ENCODE data around the gene SLC34A1.
"Not testable (repeated sequence)": the region's sequence is repeated elsewhere in the genome, so short reads cannot be mapped to it uniquely, and the experiment has no call there.

The SLC34A1 gene

DNA sequence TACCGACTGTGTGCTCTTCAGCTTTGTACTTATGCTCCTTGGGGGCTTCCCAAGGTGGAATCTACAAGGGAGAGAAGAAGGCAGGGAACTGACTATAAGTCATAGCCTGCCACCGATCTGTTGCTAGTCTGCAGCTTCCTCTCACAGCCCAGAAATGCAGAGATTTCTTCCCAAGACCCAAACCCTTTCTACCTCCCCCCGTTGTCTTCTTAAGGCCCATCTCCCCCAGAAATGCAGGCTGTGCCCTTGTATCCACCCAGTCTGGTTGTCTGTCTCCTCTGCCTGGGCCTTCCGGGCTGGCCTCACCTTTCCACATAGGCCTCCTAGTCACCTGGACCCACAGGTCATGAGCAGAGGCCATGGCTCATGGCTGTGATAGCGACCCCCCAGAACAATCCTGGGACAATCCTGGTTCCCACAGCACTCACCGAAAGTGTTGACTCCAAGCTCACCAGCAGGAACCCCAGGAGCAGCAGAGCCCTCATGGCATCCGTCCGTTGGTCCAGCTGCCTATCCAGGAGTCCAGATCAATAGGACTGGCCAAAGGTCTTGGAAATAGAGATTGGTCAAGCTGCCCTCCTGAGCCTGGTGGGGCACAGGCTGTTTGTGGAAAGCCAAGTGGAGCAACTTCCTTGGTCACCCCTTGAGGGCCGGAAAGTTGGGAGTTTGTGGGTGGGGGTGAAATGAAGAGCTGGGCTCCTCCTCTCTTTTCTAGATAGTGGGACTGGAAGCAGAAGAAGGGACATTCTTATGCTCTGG, 25.0 kb downstream of the SLC34A1 start, which contains the start of gene F12:
Gene F12 (minus strand): TSS at position 522 of the 759 bp plus-strand sequence. CDS start 37 bp downstream, at position 485.
- FAIRE-seq (no peak), DNase-seq (ENCODE audit: insufficient read length) (no peak)
- TF ChIP-seq TAF1 (IDR thresholded peaks at IDR 0.05; ENCODE audit: borderline replicate concordance, low read depth, low read length) = no peak

DNA sequence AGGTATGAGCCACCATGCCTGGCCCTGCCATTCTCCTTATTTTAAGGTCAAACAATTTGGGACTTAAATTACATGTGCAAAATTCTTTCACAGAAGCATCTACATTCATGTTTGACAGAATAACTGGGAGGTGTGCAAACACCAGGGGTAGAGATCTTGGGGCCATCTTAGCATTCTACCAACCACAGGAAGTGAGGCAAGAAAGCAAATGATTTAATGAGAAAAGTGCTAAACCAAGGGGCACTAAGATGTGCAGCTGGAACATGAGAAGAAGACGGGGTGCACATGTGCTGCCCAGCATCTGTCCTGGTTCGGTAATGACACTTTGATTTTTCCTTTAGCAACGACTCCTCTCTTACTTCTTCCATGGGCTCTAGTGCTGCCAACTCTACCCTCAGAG, 26.3 kb downstream of the SLC34A1 start:
- DNase-seq (ENCODE audit: insufficient read length) (no peak), FAIRE-seq (no peak)
- TF ChIP-seq TAF1 (IDR thresholded peaks at IDR 0.05; ENCODE audit: borderline replicate concordance, low read depth, low read length) = no peak
- no peak for TF ChIP-seq POLR2AphosphoS5 (IDR thresholded peaks at IDR 0.05; ENCODE audit: low read depth, low read length)
- no peak for TF ChIP-seq POLR2A (IDR thresholded peaks at IDR 0.05; ENCODE audit: low read depth, low read length)

DNA sequence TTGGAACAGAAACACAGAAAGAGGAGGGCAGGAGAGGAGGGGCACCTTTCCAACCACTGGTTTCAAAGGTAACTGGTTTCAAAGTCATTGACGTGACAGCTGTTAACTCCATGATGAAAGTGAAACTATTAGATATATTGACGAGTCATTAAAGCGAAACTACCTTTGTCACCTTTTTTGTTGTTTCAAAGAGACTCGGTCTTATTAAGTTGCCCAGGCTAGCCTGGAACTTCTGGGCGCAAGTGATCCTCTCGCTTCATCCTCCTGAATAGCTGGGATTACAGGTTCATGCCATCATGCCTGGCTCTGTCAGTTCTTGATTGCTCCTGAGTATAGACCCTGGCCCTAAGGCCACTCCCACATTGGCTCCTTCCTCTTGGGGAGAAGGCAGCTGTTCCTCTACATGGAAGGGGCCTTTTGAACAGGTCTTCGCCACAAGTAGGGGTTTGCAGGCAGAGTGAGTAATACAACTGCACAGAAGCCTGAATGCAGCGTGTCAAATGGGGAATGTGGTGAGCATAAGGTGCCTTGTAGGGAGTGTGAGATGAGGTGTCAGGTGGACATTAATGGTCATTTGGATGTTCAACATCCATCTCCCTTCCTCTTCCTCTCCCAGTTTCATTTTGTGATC, 28.5 kb downstream of the SLC34A1 start:
- FAIRE-seq = peak; percentile 94
- no peak for TF ChIP-seq POLR2AphosphoS5 (IDR thresholded peaks at IDR 0.05; ENCODE audit: low read depth, low read length)
- no peak for TF ChIP-seq POLR2A (IDR thresholded peaks at IDR 0.05; ENCODE audit: low read depth, low read length)
- no peak for TF ChIP-seq TAF1 (IDR thresholded peaks at IDR 0.05; ENCODE audit: borderline replicate concordance, low read depth, low read length)
- DNase-seq (ENCODE audit: insufficient read length) = no peak

DNA sequence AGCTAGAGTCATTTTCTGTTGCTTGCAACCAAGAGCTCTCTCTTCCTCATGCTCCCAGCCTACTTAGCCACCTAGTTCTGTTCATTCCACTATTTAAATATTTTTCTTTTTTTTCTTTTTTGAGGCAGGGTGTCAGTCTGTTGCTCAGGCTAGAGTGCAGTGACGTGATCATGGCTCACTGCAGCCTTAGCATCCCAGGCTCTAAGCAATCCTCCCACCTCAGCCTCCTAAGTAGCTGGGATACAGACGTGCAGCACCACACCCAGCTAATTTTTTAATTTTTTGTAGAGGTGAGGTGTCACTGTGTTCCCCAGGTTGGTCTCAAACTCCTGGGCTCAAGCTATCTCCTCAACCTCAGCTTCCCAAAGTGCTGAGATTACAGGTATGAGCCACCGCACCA, 30.2 kb downstream of the SLC34A1 start:
- FAIRE-seq = no peak
- no peak for DNase-seq (ENCODE audit: insufficient read length)
- no peak for TF ChIP-seq POLR2A (IDR thresholded peaks at IDR 0.05; ENCODE audit: low read depth, low read length)
- TF ChIP-seq POLR2AphosphoS5 (IDR thresholded peaks at IDR 0.05; ENCODE audit: low read depth, low read length) = no peak
- no peak for TF ChIP-seq TAF1 (IDR thresholded peaks at IDR 0.05; ENCODE audit: borderline replicate concordance, low read depth, low read length)

DNA sequence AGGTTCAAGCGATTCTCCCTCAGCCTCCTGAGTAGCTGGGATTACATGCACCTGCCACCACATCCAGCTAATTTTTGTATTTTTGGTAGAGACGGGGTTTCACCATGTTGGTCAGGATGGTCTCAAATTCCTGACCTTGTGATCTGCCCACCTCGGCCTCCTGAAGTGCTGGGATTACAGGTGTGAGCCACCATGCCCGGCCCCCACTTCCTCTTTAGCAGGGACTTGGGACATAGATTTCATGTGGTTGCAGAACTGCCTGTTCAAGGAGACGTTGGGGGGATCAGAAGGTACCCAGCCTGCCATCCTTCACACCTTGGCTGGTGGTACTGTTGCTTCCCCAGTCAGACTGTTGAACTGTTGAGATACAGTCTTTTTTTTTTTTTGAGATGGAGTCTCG, 32.8 kb downstream of the SLC34A1 start:
- not testable (repeated sequence) for FAIRE-seq; DNase-seq (ENCODE audit: insufficient read length)

DNA sequence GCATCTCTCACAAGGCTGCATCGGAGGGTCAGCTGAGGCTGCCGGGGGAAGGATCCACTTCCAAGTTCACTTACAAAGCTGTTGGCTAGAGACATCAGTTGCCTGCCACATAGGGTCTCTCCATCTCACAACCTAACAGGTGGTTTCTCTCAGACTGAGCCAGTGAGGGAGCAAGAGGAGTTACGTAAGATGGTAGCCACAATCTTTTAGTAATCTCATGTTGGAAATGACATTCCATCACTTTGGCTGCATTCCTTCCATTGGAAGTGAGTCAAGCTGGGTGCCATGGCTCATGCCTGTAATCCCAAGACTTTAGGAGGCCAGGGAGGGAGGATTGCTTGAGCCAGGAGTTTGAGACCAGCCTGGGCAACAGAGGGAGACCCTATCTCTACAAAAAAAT, 34.8 kb downstream of the SLC34A1 start:
- DNase-seq (ENCODE audit: insufficient read length) (no peak), FAIRE-seq (no peak)
- no peak for TF ChIP-seq TAF1 (IDR thresholded peaks at IDR 0.05; ENCODE audit: borderline replicate concordance, low read depth, low read length)

DNA sequence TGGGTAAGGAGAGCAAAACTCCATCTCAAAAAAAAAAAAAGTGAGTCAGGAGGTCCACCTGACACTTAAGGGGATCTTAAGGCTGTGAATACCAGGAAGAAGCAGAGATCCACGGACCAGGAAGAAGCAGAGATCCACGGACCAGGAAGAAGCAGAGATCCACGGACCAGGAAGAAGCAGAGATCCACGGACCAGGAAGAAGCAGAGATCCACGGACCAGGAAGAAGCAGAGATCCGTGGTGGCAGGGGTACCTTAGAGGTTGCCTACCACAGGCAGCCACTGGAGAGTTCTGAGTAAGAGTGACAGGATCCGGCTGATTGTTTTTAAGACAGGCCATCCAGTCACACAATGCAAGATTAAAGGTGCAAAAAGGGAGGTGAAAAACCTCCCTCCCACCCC, 36.2 kb downstream of the SLC34A1 start:
- not testable (repeated sequence) for DNase-seq (ENCODE audit: insufficient read length); FAIRE-seq

DNA sequence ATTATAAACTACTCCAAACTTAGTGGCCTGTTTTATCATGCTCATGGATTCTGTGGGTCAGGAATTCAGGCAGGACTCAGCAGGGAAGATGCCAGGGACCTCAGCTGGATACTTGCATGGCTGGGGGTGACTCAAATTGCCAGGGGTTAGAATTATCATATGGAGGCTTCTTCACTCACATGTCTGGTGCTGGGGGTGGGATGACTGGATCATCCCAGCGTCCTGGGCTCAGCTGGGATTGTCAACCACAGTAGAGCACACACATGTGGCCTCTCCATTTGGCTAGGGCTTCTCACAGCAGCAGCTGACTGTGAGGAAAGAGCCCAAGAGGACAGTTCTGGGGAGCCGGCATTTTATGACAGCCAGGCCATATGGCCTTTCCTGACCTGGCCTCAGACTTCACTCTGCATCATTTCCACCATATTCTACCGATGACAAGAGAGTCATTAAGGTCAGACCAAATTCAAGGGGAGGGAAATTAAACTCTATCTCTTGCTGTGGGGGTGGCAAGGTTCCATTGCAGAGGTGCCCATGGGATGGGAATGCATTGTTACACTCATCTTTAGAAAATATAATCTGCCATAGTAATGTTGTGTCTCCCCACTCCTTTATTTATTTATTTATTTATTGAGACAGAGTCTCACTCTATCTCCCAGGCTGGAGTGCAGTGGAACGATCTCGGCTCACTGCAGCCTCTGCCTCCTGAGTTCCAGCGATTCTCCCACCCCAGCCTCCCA, 37.0 kb downstream of the SLC34A1 start:
- TF ChIP-seq POLR2AphosphoS5 (IDR thresholded peaks at IDR 0.05; ENCODE audit: low read depth, low read length) (no peak), TAF1 (IDR thresholded peaks at IDR 0.05; ENCODE audit: borderline replicate concordance, low read depth, low read length) (no peak), POLR2A (IDR thresholded peaks at IDR 0.05; ENCODE audit: low read depth, low read length) (no peak)
- FAIRE-seq (no peak), DNase-seq (ENCODE audit: insufficient read length) (no peak)

DNA sequence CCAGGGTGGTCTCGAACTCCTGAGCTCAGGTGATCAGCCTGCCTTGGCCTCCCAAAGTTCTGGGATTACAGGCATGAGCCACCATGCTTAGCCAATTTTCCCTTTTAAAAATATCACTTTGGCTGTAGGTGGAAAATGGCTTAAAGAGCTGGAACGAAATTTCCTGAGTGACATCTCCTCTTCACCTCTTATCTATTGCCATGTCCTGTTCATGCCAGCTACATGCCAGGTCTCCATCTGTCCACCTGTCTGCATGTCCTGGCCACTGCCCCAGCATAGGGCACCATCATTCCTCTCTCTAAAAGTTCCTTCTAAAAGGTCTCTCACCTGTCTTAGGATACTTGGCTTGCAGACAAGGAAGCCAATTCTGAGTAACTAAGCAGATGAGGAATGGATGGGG, 39.4 kb downstream of the SLC34A1 start:
- no peak for TF ChIP-seq TAF1 (IDR thresholded peaks at IDR 0.05; ENCODE audit: borderline replicate concordance, low read depth, low read length)
- TF ChIP-seq POLR2AphosphoS5 (IDR thresholded peaks at IDR 0.05; ENCODE audit: low read depth, low read length) = no peak
- no peak for TF ChIP-seq POLR2A (IDR thresholded peaks at IDR 0.05; ENCODE audit: low read depth, low read length)
- FAIRE-seq (no peak), DNase-seq (ENCODE audit: insufficient read length) (no peak)

DNA sequence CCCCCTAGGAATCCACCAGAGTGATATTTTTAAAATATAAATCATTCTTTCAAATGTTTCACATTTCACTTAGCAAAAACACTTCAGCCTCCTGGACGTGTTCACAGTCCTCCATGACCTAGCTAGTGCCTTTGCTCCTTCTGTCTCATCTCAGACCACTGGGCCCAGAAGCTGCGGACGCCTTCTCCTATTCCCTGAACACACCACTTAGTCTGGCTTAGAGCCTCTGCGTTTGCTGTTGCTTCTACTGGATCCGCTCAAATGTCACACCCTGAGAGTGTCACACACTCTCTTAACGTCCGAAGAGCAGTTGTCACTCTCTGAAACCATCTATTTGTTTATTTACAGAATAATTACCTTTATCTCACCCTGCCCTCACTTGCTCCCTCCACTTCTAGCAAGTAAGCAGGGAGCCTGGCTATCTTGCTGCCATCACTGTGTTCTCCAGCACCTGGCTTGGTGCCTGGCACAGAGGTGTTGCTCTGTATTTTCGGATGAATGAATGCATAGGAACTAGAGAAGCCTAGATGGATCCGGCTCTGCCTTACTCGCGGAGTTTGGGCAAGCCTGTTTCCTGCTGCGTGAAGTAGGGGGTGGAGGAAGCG, 41.1 kb downstream of the SLC34A1 start:
- FAIRE-seq (no peak), DNase-seq (ENCODE audit: insufficient read length) (no peak)
- no peak for TF ChIP-seq POLR2A (IDR thresholded peaks at IDR 0.05; ENCODE audit: low read depth, low read length)
- TF ChIP-seq TAF1 (IDR thresholded peaks at IDR 0.05; ENCODE audit: borderline replicate concordance, low read depth, low read length) = no peak

DNA sequence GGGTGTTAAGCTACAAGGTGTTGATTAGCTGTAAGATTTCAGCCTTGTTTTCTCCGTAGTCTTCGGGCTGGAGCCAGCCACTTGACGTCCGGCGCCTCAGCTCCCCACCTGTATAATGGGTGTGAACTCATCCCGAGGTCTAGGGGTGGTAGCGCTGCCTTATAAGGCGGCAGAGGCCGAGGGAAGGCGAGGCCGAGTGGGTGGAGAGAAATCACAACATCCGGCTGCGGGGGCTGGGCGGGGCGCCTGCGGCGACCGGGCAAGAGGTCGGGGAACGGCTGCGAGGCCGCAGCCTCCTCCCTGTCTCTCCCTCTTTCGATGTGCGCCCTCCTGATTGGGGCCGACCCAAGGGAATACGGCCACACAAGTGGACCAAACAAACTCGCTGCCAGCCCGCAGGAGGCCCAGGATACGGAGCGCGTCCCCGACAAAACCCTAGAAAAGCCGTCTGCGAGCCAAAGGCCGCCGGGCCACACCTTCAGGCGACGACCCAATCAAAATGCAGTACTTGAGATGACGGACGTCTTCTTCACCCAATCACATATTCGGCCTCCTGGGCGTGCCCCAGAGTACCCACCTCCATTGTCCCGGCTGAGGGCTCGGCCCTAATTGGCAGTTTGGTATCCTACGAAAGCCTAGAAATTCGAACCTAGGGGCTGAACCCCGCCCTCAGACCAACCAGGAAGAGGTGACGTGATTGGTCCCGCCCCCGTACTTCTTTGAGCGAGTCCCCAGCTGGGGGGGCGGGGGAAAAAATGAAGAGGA, 41.7 kb downstream of the SLC34A1 start:
- peak; percentile 67; the same call in 1 of the 2 replicates for TF ChIP-seq TAF1 (IDR thresholded peaks at IDR 0.05; ENCODE audit: borderline replicate concordance, low read depth, low read length)
- TF ChIP-seq POLR2A (IDR thresholded peaks at IDR 0.05; ENCODE audit: low read depth, low read length) = peak; percentile 94
- peak; percentile 53 for TF ChIP-seq POLR2AphosphoS5 (IDR thresholded peaks at IDR 0.05; ENCODE audit: low read depth, low read length)
- FAIRE-seq (peak; percentile 94), DNase-seq (ENCODE audit: insufficient read length) (peak; percentile 95)
